GM10266 (cell line): ENCODE measurements around the gene KPTN.
A peak's percentile ranks its signal among the peaks of the same experiment; 100 is the strongest.

ENCODE experiments used
- DNase-seq: peaks from one replicate; pipeline ENCODE4 v3.0.0; 2012; ENCODE audit errors: extremely low spot score
- TF ChIP-seq, protein P1 (sequence below): IDR thresholded peaks from 2 replicates; pipeline ENCODE4 v1.5.1; 2012; ENCODE audit warnings: mild to moderate bottlenecking, low read depth; ENCODE audit not compliant: control insufficient read depth, insufficient read depth; ENCODE audit errors: missing control alignments

The KPTN gene

DNA sequence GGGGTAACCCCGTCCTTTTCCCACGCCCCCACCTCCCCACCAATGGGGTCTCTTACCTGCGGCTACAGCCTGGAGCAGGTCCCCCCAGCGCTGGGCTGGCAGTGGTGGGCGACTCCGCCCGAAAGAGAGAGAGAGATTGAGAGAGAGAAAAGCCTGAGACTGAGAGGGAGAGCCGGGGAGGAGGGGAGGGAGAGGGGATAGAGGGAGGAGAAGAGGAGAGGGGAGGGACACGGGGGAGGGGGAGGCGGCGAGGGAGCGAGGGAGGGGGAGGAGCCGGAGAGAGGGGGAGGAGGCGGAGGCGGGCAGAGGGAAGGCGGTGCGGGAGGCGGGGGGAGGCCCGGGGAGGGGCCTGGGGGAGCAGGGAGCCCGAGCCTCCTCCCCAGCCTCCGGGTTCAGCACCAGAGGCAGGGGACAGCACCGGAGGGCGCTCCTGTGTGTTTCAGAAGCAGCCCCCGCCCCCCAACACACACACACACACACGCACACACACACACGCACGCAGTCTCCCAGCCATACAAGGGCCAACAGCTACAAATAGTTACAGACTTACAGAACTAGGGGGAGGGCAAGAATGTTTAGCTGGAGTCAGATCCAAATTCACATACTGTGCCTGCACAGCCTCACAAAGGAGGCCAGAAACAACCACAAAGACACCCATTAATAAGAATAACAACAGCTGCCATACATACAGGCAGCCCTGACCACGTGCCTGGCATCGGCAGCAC lies 12.1 kb downstream of the KPTN start, which contains the start of gene SLC8A2:
TSS of gene SLC8A2 (minus strand) at position 161 of the 725 bp plus-strand sequence. CDS start 5,490 bp downstream, outside the sequence.
- TF ChIP-seq, protein P1, sequence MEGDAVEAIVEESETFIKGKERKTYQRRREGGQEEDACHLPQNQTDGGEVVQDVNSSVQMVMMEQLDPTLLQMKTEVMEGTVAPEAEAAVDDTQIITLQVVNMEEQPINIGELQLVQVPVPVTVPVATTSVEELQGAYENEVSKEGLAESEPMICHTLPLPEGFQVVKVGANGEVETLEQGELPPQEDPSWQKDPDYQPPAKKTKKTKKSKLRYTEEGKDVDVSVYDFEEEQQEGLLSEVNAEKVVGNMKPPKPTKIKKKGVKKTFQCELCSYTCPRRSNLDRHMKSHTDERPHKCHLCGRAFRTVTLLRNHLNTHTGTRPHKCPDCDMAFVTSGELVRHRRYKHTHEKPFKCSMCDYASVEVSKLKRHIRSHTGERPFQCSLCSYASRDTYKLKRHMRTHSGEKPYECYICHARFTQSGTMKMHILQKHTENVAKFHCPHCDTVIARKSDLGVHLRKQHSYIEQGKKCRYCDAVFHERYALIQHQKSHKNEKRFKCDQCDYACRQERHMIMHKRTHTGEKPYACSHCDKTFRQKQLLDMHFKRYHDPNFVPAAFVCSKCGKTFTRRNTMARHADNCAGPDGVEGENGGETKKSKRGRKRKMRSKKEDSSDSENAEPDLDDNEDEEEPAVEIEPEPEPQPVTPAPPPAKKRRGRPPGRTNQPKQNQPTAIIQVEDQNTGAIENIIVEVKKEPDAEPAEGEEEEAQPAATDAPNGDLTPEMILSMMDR = no peak
- DNase-seq = peak; percentile 80

DNA sequence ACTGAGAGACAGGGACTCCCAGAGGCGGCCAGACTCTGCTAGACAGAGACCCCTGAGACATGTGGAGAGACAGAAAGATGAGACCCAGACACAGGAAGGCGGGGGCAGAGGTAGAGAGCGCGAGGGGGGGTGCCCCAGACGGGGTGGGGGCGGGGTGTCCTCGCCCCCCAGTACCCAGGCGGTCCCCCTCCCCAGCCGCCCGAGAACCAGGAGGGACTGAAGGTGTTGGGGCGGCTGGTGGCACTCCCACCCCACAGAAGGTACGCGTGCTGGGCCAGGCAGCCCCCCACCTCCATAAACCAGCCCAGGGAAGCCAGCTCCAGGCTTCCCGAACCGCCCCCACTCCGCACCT lies 12.7 kb downstream of the KPTN start:
- no peak for DNase-seq

DNA sequence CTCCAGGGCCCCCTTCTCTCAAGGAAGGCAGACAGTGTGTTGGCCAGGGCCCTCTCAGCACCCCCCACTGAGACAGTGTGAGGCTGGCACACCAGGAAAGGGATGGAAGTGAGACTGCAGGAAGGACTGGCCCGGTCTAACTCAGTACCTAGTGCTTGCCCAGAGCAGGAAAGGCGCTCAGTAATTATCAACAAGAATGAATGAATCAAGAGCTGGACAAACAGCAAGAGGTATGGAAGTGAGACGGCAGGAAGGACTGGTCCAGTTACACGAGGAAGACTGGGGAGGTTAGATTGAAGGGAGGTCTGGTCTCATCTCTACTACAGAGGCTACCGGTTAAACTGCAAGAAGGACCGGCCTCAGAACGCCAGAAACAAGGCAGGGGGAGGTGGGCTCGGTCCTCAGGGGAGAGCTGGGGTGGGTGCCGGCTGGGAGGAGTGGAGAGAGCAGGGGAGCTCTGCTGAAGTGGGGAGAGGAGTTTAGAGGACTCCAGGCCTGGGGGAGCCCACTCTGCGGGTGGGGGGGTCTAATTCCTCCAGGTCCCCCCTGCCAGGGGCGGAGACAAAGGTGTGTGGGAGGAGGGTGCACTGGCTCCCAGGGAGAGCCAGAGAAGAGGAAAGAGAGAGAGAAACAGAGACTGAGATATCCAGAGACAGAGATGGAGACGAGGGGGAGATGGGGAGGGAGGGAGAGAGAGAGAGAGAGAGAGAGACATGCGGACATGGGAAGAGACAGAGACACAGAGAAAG lies 13.4 kb downstream of the KPTN start:
- TF ChIP-seq, protein P1 = no peak
- no peak for DNase-seq

More for the DNA sequence above, 12.7 kb downstream of the KPTN start:
- TF ChIP-seq, protein P1 = no peak

GRCh38 chr19:47469719-47470118 lies 14.3 kb downstream of the KPTN start:
- DNase-seq = no peak
- TF ChIP-seq, protein P1 = no peak

- TF ChIP-seq, protein P1 = no peak
Measured at GRCh38 chr19:47469363-47469700, 14.7 kb downstream of the KPTN start.

DNA sequence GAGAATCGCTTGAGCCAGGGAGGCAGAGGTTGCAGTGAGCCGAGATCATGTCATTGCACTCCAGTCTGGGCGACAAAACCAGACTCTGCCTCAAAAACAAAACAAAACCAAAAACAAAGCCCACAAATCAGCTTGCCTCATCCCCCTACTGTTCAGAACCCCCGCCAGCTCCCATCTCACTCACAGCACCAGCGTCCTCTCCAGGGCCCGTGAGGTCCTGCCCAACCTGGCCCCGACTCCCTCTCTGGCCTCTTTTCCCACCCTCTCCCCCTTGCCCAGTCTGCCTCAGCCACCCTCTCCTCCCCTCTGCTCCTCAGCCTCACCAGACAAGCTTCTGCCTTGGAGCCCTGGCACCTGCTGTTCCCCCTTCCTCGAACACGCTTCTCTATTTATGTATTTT lies 16.1 kb downstream of the KPTN start:
- DNase-seq = no peak
- TF ChIP-seq, protein P1 = no peak

More at GRCh38 chr19:47469363-47469700, 14.7 kb downstream of the KPTN start:
- no peak for DNase-seq

DNA sequence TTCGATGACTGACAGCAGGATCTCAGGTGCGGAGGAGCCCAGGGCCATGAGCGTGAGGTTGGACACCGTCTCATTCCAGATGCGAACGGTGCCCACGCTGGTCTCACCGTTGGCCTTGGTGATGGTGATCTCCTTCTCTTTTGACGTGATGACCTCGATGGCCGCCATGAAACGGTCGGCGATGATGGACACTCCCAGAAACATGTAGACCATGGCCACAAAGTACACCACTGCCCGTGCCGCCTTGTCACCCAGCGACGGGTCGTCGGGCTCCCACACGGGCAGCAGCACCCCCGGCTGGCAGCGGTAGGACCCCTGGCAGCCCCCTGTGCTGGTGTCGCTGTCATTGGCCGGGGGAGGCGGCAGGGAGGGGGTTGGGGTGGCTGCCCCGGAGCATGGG lies 18.1 kb downstream of the KPTN start:
- DNase-seq = no peak
- TF ChIP-seq, protein P1 = no peak
